GM12865 (cell line): ENCODE results near the gene ERG.

Experiments used
- DNase-seq: peaks from one replicate; pipeline ENCODE4 v3.0.0; 2010; ENCODE audit warnings: low read depth
- H3K4me3 ChIP-seq: 2 replicates; pipeline ENCODE4 v1.5.1; 2011; ENCODE audit warnings: mild to moderate bottlenecking, low read depth, low read length, control low read depth
- TF ChIP-seq, protein P1 (sequence below): IDR thresholded peaks from 2 replicates; pipeline ENCODE4 v1.5.1; 2011; ENCODE audit warnings: low read length, control low read depth, low read depth, inconsistent platforms; ENCODE audit not compliant: insufficient read depth; ENCODE audit errors: missing control alignments

The ERG gene

DNA sequence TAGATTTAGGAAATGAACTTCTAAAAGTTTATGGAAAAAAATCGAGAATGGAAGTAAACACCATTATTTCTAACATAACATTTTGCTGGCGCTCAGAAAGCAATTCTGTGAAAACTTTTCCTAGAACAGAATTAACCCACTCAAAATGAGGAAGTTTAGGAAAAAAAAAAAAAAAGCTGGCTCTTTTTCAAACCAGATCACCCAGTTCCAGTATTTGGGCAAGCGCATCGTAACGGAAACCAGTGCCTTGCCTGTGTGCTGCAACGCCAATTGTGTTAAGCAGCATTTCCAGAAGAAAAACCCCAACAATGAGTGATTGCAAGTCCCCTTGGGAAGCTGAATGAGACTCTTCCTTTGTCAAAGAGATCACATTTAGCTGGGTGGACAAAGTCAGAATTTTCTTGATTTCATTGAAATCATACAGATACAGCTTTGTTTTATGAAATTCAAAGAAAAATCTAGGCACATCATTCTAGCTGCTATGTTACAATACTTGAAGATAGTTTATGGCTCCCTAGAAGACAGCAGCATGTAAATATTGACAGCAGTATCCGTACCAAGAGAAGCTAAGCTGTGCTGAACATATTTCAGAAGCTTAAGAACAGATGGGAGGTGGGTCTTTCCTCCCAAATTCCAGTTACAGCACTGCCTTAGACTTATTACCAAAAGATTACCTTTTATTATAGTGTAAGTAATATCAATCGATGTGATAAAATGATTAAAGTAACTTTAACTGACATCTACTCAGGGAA lies 113.4 kb downstream of the ERG start:
- no peak for DNase-seq
- TF ChIP-seq, protein P1, sequence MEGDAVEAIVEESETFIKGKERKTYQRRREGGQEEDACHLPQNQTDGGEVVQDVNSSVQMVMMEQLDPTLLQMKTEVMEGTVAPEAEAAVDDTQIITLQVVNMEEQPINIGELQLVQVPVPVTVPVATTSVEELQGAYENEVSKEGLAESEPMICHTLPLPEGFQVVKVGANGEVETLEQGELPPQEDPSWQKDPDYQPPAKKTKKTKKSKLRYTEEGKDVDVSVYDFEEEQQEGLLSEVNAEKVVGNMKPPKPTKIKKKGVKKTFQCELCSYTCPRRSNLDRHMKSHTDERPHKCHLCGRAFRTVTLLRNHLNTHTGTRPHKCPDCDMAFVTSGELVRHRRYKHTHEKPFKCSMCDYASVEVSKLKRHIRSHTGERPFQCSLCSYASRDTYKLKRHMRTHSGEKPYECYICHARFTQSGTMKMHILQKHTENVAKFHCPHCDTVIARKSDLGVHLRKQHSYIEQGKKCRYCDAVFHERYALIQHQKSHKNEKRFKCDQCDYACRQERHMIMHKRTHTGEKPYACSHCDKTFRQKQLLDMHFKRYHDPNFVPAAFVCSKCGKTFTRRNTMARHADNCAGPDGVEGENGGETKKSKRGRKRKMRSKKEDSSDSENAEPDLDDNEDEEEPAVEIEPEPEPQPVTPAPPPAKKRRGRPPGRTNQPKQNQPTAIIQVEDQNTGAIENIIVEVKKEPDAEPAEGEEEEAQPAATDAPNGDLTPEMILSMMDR = no peak
- H3K4me3 ChIP-seq = no peak overlapping the region

- H3K4me3 ChIP-seq = no peak overlapping the region
- TF ChIP-seq, protein P1 = no peak
- no peak for DNase-seq
Measured at GRCh38 chr21:38384238-38384560, 114.1 kb downstream of the ERG start.

DNA sequence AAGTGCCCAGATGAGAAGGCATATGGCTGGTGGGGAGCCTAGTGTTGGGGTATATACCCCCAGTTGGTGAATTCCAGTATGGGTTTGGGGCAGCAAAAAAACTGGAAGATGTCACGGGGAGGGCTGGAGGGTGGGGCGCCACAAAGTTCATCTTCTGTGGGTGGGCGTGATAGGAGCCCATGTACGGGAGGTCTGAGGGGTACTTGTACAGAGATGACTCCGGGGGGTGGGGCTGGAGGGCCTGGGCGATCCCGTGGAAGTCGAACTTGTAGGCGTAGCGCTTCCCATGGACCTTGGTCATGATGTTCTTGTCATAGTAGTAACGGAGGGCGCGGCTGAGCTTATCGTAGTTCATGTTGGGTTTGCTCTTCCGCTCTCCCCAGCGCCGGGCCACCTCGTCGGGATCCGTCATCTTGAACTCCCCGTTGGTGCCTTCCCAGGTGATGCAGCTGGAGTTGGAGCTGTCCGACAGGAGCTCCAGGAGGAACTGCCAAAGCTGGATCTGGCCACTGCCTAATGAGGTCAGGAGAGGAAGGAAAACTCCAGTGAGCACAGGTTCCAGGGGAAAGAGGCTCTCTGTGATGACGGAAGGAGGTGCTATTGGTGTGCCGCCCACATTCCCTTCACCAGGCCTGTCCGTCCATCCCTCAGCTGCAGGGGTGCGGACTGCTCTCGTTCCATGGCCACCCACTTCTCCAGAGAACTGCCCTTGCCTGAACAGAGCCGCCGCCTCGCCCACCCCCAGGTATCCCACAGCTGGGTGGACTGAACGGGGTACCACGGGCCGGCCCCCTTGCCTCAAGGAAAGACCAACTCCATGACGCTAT lies 114.7 kb downstream of the ERG start:
- TF ChIP-seq, protein P1 = no peak
- no peak overlapping the region for H3K4me3 ChIP-seq
- no peak for DNase-seq

DNA sequence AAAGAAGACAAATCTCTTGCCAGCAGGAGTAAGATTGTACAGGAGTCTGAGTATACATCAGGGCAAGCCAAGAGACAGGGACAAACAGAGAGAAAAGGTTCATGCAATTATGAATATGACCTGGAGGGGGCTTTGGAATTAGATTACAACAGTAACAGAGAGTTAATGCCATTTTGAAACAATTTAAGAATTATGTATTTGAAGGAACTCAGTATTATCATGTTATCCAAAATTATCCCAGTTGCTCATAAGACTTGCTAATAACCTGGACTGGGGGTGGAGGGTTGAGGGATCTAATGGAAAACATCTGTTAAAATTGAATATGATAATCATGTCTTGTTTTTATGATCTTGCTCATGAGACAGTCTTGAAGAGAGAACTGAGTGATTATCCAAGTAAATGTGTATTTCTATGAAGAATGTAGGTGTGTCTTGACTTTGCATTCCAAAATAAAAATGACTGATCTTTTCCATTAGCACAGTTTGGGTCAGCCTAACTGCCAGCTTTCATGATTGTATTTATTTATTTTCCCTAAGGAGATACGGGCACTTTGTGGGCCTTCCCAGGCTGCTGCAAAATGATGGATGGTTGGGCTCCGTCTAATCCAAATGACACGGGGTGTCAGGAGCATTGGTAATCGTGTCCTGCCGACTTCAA lies 117.7 kb downstream of the ERG start:
- H3K4me3 ChIP-seq = no peak overlapping the region
- no peak for DNase-seq
- TF ChIP-seq, protein P1 = no peak

DNA sequence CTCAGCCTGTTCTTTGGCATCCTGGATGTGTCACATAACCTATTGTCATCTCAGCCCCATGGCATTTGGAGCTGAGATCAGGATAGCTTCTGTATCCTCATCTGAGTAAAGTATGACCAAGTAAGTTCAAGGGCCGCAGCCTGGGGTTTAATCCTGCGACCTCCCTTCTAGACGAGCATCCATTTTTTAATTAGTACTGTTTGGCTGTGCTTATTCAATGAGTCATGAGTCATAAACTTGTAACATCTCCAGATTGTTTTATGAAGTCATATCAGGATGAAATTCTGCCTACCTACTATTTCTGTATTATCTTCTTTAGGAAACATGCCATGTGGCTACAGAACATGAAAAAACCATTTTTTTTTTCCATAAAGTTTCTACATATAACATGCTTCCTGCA lies 119.1 kb downstream of the ERG start:
- H3K4me3 ChIP-seq = no peak overlapping the region
- DNase-seq = no peak
- TF ChIP-seq, protein P1 = no peak

- TF ChIP-seq, protein P1 = no peak
- DNase-seq = no peak
- H3K4me3 ChIP-seq = no peak overlapping the region
Measured at GRCh38 chr21:38377165-38378088, 120.8 kb downstream of the ERG start.
